SH-SY5Y (cell line): Measurements from ENCODE around the gene STAC.

ENCODE experiments used
- GATA2 ChIP-seq: IDR thresholded peaks from 2 replicates; pipeline ENCODE4 v1.6.1; 2011; ENCODE audit warnings: mild to moderate bottlenecking, low read depth, low read length
- GATA3 ChIP-seq: IDR thresholded peaks from 2 replicates; pipeline ENCODE4 v1.6.1; 2011; ENCODE audit warnings: low read depth, mild to moderate bottlenecking, low read length, moderate library complexity

DNA sequence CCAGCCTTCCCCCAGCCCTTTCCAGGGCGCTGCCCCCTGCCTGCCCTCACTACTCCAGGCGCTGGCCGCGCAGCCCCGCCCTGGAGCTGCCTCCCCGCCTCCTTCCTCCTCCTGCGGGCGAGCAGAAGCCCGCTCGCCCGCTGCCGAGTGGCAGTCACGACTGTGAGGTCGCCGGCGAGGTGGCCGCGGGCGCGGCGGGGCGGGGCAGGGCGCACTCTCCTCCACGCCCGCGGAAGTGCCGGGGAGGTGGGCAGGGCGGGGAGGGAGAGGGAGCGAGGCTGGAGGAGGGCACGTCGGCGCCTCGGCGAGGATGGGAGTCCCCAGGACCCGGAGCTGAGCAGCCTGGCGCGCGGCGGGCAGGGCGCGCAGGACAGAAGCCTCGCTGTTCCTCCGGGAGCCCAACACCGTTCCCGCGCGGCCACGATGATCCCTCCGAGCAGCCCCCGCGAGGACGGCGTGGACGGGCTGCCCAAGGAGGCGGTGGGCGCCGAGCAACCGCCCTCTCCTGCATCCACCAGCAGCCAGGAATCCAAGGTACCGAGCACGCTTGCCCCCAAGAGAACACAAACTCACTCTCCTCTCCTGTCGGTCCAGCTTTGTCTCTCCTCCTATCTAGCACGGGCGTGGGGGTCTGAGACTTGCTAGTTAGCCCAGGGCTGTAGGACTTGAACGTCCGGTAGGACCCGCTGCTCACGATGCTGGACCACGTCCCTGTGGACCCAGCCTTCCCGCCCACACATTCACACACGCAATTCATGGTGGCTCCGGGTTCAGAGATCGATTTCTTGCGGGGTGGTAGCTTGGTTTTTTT lies at the start of gene STAC:
- TF ChIP-seq GATA3 (no peak), GATA2 (no peak)
